ENCODE data around the gene ZBTB42.
"Not testable (repeated sequence)": the region's sequence is repeated elsewhere in the genome, so short reads cannot be mapped to it uniquely, and the experiment has no call there.

ZBTB42 gene

DNA sequence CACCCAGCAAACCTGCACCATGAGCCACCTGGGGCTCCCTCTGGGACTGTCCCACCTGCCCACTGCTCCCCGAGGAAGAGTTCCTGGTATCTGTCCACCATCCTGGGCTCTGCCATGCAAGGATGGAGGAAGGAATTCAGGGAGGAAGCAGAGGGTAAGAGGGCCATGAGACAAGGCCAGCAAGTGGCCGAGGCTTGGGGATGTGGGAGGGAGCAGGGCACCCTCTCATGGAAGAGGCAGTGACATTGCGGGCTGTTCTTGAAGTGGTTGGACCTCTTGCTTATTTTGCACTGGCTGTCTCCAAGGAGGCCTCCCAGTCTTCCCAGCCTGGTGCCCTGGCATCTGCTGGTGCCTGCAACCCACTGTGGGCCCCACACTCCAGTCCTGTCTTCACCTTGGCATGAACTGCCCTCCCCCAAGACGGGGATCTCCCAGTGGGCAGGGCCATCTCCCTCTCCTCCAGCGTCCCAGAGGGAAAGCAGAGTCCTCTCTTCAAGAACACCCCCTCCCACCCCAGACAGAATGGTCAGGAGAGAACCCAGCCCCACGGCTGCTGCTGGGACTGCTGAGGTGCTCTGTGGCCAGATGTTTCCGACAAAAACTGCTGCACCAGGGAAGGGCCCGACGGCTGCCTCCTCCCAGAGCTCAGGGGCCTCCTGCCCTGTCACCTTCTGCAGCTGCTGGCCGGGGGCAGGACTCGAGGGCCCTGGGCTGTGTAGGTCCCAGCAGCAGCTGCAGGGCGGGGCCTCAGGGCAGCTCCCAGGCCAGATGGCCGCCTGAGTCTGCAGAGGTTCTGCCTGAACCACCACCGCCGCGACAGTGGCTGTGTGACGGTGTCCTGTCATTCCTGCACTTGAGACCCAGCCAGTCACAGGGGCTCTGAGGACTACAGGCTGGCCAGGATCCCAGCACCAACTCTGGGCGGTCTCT lies 3.5 kb upstream of the ZBTB42 start:
- DNase-seq: peak; percentile 74

DNA sequence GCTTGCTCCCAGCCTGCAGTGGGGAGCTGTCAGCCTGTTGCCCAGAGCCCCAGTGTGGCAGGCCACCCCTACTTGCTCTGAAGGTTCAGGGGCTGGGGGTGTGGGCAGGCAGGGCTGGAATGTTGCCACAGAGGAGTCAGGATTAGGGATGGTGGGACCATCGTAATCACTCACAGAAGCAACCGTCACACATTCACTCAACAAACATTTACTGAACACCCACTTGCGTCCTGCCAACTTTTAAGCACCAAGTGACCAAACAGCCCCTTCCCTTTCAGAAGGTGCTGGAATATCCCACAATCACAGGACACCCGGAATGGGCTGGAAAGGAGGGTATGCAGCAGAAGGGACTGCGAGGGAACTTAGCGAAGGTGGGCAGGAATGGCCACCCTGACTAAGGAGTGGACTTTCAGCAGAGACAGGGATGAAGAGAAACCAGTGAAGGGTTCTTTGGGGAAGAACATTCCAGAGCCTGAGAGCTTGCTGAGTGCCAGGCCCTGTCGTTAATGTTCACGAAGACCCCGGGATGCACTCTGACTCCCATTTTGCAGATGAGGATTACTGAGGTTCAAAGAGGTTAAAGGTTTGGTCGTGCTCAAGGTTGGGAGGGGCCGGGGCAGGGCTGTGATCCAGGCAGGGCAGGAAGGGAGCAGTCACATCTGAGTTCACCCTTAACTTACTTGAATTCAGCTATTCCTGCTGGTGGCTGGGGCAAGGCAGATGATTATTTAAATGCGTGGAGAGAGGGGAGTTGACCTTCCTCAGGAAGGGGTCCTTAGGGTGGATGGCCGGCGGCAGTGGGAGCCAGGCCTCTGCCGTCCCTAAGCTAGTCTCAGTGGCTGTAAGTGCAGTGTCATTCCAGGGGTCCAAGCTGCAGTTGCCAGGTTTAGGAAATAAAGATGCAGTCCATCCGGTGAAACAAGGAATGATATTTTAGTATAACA lies 2.3 kb upstream of the ZBTB42 start:
- DNase-seq: no peak

DNA sequence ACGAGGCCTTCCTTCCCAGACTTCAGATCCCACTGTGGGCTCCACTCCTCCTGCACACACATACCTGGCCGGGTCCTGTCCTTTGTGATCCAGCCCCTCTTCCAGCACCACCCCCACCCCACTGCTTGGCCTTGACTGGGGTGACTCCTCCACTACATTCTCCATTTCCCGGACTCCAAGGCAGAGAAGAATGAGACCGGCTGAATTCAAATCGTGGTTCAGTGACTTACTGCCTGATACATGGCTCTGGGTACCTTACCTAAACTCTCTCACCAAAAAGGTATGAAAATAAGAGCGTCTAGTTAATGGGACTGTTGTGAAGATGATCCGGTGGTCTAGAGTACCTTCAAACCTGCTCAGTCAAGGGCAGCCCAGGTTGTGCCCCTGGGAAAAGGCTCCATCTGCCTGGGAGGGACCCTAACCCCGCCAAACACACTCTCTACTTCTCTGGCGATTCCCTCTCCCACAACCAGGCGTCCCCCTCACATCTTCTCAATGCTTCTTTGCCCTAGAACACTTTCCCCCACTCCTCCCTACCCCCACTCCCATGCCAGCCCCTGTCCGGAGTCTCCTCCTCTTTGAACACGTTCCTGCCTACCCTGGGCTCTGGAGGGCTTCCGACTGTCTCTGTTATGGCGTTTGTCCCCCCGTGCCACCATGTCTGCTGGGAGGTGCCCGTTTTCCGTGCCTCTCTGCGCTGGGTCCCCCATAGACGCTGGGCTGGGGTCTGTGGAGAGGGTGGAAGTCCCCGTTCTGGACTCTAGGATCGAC lies 1.5 kb upstream of the ZBTB42 start:
- DNase-seq: peak; percentile 82

DNA sequence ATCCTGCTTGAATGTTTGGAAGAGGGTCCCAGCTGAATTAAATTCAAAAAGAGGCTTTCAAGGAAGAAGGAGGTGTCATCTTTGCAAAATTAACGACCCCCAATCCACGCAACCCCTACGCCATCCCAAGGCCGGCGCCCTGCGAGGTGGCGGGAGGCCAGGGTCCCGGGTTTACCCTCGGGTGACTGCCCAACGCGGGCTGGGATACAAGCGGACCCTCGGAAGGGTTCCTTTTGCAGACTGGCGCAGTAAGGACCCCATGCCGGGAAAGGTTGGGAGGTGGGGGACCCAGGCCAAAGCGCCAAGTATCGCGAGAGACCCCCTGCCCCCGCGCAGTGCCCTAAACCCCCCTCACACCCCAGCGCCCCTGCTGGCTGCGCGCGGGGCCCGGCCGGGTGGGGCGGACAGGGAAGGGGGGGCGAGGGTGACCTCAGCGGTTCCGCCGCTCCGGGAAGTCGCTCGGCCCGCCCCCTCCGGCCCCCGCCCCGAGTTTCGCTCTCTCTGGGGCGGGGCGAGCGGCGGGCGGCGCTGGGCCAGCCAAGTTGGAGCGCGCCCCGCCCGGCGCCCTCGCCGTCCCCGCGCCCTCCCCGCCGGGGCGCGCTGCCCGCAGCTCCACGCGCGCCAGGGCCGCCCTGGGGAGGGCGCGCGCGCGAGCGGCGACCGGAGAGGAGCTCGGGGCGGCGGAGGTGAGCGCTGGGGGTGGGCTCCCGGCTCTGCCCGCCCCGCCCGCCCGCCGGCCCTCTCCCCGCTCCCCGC lies 708 bp upstream of the ZBTB42 start:
- peak; percentile 92 for DNase-seq

DNA sequence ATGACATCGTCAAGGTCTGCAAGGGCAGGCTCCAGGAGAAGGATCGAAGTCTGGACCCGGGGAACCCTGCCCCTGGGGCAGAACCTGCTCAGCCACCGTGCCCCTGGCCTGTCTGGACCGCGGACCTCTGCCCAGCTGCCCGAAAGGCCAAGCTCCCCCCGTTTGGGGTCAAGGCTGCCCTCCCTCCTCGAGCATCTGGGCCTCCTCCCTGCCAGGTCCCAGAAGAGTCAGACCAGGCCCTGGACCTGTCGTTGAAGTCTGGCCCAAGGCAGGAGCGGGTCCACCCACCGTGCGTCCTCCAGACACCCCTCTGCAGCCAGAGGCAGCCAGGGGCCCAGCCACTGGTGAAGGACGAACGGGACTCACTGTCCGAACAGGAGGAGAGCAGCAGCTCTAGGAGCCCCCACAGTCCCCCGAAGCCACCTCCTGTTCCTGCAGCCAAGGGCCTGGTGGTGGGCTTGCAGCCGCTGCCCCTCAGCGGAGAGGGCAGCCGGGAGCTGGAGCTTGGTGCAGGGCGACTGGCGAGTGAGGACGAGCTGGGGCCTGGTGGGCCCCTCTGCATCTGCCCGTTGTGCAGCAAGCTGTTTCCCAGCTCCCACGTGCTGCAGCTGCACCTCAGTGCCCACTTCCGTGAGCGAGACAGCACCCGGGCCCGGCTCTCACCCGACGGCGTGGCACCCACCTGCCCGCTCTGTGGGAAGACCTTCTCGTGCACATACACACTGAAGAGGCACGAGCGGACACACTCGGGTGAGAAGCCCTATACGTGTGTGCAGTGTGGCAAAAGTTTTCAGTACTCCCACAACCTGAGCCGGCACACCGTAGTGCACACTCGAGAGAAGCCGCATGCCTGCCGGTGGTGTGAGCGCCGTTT lies 856 bp downstream of the ZBTB42 start:
- no peak for DNase-seq

DNA sequence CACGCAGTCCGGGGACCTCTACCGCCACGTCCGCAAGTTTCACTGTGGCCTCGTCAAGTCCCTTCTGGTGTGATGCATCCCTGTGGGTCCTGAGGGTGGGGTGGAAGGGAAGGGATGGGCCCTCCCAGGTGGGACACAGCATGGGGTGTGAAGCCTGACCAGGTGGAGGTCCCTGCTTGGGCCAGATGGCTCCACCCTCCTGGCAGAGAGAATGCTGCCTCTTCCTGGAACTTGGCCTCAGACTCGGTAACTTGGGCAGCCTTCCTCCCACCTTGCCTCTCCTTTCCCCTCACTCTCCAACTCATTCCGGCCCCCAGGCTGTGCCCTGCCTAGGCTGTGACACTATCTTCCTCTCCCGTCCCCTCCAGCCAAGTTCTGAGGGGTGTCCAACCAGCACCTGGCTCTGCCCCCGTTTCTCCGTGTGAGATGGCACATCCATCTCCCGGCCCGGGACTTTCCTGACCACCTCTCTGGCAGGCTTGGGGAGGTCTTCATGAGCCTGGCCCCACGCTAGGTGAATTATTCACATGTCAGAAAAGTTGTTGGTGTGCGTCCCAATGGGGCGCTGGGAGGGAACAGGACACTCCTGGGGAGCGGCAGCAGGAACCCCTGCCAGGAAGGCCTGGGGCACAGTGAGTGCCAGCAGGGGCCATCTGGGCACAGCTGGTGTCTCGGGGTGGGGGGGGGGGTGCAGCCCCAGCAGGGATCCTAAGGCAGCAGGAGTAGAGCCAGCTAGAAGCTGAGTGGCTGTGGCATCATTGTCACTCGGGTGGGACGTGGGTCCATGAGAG lies 1.7 kb downstream of the ZBTB42 start:
- no peak for DNase-seq

DNA sequence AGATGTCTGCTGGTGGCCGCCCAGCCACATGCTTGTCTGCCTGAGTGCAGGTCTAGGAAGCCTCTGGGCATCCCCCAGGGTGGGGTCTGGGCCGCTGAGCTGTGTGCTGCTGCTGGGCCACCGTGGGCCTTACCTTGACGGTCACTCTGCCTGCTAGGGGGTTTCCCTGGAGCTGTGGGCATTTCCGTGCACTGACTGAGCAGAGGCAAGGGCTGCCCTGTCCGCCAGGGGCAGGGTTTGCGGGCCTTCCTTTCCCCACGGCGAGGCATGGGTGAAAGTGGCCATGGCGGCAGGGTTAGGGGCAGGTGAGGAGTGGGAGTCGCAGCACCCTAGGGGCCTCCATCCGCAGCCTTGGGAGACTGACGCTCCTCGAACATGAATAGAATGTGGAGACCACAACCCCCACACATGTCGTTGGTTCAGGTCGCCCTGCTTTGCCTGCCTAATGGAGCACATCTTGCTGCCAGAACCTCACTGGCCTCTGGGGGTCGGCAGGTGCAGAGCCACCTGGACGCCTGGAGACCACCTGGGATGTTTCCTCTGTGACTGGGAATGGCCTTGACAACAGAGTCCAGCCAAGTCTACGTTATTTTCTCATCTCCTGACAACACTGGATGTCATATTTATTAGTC lies 2.5 kb downstream of the ZBTB42 start:
- DNase-seq: no peak

DNA sequence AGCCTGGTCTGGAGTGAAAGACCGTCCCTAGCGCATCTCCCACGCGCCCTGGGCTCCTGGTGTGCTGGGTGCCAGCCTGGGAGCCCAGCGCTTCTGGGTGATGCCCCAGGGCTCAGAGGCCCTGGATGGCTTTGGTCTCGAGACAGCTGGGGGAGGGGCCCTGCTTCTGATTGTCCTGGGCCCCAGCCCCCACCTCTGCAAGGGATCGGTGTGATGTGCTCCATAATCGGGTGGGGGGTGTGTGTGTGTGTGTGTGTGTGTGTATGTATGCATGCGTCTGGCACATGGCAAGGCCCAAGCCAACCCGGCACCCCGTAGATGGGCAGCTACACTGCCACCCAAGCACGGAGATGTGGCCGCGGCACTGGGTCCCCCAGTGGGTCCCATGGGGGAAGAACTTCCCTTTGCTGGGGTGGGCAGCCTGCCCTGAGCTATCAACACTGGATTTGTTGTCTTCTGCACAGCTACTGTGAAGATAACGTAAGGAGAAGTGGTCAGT lies 3.1 kb downstream of the ZBTB42 start:
- DNase-seq: peak; percentile 14

DNA sequence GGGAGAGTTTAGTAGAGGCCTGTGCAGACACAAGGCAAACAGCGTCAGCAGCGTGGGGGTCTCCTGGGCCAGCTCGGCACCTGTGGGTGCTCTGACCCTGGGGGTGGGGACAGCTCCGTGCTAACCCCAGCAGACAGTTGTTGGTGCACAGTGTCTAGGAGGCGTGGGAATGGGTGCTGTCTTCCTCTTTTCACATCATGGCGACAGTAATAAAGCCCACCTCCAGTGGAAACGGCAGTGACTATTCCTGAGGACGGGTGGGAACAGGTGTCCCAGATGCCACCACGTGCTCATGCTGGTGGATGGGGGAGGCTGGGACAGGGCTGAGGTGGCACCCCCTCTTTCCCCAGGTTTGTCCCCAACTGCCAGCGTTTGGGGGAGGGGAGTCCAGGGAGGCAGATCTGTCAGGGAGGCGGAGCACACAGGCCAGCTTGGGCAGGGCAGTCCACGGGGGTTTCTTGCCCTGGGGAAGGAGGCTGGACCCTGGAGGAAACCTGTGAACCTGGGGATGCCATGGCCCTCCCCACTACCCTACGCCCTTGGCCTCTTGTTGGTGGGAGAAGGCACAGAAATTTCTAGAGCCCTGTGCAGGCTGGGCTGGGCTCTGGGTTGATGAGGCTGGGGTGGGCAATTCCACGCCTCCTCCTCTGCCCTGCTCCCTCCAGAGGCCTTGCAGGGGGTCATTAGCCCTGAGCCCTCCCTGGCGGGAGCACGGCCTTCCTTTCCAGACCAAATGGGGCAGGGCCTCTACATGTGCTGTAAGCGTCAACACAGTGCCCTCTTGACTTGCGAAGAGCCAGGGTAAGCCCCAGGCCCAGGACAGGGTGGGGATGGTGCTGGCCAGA lies 3.8 kb downstream of the ZBTB42 start:
- peak; percentile 17 for DNase-seq

DNA sequence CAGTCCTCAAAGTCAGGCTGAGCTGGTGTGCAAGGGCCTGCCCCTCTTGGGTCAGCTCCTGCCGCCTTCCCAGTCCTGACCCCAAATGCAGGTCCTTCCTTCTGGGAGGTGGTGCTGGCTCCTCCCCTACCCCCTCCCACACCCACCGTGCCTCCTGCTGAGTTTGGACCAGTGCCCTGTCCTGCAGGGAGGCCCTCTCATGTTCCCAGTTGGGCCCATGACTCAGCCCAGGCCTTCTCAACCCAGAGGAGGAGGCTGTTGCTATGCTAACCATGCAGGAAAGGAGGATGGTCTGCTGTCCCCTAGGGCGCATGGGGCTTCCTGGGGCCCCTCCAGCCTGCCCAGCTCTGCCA lies 4.4 kb downstream of the ZBTB42 start:
- DNase-seq: peak; percentile 47

DNA sequence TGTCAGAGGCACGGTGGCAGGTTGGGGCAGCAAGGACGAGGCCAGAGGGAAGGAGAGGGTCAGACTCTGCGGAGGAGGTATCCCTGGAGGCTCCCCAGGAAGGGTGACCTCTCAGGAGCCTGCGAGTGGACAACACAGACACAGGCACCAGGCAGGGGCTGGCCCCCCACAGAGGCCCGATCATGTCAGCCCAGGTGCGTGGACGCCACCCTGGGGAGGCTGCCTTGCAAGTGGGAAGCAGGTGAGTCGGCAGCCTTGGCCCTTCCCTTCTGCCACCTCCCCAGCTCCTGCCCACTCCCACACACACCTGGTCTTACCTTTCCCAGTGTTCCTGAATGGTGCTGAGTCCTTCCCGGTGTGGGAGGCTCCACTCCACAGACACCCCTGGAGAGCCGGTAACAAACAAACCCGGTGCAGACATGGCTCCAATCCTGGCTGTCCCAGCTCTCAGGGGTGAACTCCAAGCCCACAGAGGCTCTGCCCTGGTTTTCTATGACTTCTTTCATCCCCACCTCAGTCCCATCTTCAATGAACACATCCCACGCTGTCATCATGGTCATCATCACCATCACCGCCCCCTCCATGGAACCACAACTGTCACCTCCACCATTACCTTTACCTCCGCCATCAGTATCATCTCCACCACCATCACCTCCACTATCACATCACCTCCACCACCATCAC lies 5.2 kb downstream of the ZBTB42 start:
- DNase-seq: peak; percentile 16

DNA sequence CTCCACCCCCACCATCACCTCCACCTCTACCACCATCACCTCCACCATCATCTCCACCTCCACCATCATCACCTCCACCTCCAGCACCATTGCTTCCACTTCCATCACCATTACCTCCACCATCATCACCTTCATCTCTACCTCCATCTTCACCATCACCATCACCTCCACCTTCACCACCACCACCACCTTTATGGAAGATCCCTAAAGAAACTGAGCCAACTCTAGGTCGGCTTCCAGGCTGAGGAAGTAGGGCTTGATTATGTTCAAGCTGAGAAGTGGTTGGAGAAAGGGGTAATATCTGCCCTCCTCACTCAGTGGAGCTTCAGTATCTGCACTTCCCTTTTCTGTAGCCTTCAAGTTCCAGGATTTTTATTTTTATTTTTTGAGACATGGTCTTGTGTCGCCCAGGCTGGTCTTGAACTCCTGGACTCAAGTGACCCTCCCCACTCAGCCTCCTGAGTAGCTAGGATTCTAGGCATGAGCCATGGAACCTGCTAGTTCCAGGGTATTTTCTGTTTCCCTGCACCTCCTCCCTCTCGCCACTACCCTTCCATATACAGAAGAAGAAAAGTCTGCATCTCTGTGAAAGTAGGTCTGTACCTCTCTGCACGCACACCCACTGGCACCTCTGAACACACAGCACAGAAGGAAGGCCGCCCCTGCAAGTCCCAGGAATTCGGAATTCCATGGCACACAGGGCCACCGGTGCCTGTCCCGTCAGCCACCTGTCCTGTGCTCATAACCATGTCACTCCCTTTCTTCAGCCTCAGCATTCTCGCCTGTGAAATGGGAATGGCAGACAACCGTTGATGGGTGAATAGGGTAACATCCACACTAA lies 5.9 kb downstream of the ZBTB42 start:
- no peak for DNase-seq

DNA sequence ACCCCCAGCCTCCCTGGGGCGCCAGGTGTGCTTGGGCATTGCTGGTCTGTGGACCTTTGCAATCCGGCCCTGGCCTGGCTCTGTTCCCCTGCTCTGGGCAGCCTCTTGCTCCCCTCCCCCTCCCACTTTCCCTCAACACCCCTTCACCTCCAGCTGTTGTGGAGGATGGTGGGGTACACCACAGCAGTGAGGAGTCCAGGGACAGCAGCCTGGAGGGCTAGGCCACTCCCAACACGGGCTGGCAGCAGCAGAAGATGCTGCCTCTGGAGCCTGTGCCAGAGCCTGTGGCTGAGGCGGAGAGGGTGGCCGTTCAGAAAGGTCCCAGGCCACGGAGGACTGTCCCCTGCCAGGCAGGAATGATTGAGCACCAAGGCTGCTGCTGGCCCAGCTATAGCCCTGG lies 7.6 kb downstream of the ZBTB42 start:
- DNase-seq: no peak

DNA sequence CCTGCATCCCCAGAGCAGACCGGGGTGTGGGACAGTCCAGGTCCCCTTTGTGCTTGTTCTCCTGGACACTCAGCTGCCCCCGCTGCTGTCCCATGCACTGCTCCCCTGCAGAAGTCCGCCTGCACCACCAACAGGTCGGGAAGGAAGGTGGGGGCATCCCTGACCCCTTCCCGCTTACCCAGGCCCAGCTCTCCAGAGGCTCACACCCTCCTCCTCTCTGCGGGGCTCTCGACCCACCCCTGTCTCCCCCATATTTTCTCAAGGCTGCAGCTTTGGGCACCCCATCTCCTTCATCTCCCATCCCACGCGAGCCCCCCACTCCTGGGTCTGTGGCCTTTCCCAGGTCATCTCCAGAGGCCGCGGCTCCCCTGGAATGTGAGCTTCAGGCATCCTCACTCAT lies 9.4 kb downstream of the ZBTB42 start:
- DNase-seq: no peak

DNA sequence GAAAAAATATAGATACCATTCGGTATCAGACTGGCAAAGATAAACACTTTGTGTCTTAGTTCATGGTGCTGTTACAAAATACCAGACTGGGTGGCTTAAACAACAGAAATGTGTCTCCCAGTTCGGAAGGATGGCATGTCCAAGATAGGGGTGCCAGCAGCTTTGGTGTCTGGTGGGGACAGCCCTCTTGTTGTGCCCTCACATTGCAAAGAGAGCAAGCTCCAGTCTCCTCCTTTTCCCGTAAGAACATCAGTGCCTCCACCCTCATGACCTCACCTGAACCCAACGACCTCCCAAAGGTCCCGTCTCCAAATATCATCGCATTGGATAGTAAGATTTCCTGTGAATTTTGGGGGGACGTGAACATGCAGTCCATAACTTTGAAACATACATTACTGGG lies 12.4 kb downstream of the ZBTB42 start:
- no peak for DNase-seq

DNA sequence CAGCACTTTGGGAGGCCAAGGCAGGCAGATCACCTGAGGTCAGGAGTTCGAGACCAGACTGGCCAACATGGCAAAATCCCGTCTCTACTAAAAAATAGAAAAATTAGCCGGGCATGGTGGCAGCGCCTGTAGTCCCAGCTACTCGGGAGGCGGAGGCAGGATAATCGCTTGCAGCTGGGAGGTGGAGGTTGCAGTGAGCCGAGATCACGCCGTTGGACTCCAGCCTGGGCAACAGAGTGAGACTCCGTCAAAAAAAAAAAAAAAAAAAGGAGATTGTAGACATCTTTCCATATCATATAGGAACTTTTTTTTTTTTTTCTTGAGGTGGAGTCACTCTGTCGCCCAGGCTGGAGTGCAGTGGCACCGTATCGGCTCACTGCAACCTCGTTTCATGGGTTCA lies 13.8 kb downstream of the ZBTB42 start:
- not testable (repeated sequence) for DNase-seq

DNA sequence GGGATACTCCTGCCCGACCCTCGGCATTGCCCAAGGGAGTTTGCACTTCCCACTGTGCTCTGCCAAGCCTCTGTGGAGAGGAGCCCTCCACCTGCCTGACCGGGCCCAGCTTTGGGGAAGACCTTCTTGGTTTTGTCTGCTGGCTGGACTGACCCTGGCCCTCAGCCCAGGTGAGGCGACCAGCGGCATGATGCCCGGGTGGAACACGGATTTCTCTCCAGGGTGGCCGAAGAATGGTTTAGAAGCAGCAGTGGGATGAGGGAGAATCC lies 15.6 kb downstream of the ZBTB42 start:
- DNase-seq: peak; percentile 61

Data from femur (tissue), 1 donor.